Measurements from ENCODE around the gene KLK13.

The KLK13 gene

GRCh38 chr19:51091895-51092873 lies 27.3 kb upstream of the KLK13 start:
- ATAC-seq: no peak

- ATAC-seq: no peak
These were observed 26.2 kb upstream of the KLK13 start for GRCh38 chr19:51091126-51091525.

DNA sequence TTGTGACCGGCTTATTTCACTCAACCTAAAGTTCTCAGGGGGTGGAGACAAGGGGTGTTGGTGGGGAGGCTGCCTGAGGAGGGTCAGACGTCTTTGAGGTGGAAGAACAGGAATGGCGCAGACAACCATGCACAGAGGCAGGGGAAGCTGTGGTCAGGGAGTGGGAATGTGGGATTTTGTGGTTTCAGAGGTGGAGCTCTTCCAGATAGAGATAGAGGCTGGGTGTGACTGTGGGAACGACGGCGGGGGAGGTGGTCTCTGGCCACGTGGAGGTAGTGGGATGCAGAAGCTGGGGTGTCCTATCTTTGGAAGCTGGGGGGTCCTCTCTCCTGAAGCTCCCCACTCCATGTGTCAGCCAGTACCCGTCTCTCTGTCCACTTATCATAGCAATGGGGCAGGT lies 25.6 kb upstream of the KLK13 start:
- no peak for ATAC-seq

DNA sequence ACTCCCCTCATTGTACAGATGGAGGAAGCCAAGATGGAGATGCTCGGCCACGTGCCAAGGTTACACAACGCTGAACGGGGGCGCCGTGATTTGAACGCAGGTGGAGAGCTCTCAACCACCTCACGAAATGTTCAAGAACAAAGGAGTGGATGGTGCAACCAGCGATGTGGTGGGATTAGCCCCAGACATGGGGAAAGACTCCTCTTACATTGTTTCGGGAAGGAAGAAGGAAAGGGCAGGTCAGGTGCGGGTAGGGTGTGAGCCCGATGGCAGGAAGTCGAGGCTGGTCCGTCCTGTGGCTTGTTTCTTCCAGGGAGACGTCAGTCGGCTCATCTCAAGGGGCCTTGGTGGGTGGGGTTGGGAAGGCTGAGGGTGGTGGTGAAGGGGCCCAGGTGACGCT lies 24.9 kb upstream of the KLK13 start:
- no peak for ATAC-seq

DNA sequence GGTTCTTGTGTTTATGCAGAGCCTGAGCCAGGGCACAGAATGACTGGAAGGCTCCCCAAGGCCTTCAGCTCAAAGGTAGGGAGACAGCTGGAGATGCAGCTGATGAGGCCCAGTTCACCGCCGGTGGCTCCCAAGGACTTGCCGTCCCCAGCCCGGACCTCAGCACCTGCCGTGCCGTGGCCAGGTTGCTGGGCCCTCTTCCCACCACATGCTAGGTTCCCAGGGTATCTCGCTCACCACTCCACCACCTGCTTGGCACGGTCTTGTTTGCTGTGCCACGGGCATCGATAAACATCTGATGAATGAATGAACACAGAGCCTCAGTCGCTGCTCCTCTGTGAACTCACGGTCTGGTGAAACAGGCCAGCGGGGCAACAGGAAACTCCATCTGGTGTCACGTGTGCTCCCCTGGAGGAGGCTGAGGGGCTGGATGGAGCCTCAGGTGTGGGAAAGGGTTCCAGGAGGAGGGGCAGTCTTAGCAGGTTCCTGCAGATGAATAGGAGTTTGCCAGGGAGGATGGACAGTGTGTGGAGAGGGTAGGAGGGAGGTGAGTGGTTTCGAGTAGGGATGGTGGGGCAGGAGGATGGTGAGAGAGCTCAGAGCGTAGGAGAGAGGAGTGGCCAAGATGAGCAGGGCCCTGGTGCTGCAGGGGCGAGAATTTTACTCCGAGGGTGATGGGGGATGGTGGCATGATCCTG lies 21.4 kb upstream of the KLK13 start:
- ATAC-seq: no peak

DNA sequence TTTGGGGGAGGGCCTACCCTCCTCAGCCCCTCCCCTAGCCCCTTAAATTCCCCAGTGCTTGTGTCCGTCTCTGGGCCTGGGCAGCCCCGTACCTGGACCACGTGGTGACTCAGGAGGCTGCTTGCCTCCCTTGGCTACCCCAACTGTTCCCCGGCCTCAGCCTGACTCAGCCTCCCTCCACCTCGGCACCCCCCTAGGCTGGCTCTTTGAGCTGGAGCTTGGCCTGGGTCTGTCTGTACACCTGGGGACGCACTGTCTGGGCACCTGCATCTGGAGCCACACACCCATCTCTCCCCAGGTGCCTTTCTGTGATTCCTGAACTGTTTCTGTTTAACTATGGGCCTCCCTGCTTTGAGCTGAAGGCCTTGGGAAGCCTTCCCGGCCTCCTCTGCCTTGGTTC lies 19.6 kb upstream of the KLK13 start:
- no peak for ATAC-seq

DNA sequence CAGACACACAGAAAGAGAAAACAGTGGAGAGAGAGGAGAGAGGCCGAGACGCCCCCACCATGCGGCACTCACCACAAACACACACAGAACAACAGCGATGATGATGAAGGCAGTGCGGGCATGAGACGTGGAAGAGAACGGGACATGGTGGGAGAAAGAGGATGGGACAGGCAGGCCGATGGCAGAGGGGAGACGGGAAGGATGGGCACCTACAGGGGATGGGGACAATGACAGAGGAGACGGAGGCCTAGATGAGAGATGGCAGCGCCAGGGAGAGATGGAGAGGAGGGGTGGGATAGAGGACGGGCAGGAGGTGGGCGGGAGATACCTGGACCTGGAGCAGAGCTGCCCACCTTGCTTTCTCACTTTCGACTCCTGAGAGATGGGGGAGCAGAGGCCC lies 18.9 kb upstream of the KLK13 start:
- no peak for ATAC-seq

DNA sequence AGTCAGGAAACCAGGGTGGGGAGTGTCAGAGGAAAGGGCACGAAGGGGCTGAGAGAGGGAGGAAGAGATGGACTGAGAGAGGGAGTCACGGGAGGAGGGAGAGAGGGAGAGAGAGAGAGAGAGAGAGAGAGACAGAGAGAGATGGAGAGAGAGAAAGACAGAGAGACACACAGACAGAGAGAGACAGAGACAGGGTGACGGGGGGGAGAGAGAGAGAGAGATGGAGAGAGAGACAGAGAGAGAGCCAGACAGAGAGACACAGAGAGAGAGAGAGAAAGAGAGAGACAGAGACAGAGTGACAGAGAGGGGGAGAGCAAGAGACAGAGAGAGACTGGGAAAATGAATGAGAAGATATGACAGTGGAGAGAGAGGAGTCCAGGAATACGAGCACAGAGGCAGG lies 18.3 kb upstream of the KLK13 start:
- ATAC-seq: no peak

- no peak for ATAC-seq
These were observed 17.7 kb upstream of the KLK13 start, which contains the start of gene KLK14 for GRCh38 chr19:51082611-51083010. Gene KLK14 (minus strand): TSS chr19:51082887. CDS start chr19:51082614, 273 bp downstream.

DNA sequence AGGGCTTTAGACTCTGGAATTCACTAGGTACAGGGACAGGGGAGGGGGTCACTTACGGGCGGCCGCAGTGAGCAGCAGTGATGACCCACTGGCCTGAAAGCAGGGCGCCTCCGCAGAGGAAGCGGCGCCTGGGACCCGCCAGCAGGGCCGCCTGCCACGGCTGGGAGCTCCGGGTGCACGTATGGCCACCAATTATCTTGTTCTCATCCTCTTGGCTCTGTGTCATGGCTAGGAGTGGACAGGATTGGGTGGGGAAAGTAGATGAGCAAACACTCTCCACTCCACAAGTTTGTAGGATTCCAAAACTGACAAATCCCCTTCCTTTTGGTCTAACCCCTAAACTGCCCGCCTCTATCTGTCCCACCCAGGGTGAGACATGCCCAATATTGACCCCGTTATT lies 16.6 kb upstream of the KLK13 start:
- no peak for ATAC-seq

- no peak for ATAC-seq
These were observed 14.7 kb upstream of the KLK13 start for GRCh38 chr19:51079481-51080110.

GRCh38 chr19:51078731-51079130 lies 13.8 kb upstream of the KLK13 start:
- no peak for ATAC-seq

DNA sequence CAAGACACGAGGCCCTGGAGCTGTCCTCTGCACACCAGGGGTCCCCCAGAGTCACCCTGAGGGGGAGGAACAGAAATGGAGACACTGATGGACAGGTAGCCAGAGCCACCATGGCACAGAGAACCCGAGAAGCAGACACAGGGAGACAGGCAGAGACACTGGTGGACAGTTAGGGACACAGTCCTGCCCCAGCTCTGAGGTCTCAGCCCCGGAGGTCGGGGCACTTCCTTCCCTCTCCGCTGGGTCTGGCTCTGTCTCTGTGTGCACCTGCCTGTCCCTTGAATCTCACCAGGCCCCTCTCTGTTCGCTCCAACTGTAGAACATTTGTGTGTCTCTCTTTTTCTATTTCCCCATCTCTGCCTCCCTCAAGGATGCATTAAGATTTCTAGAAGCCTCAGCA lies 13.2 kb upstream of the KLK13 start:
- no peak for ATAC-seq

- no peak for ATAC-seq
These were observed 11.8 kb upstream of the KLK13 start for GRCh38 chr19:51076631-51077213.

DNA sequence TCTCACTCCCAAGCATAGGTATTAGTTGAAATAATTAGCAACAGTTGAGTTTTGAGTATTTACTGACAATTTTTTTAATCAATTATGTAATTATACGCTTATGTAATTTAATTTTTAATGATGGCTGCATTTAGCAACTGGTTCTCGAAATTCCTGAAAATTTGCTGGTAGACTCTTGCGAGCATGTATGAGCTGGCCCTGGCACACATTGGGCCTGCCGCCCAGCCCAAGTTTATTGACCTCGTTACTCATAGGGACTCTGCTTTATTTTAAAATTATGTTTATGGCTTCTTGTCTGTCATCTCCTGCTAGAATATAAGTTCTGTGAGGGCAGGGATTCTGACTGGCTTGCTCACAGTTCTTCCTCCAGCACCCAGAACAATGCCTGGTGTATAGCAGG lies 11.1 kb upstream of the KLK13 start:
- no peak for ATAC-seq

DNA sequence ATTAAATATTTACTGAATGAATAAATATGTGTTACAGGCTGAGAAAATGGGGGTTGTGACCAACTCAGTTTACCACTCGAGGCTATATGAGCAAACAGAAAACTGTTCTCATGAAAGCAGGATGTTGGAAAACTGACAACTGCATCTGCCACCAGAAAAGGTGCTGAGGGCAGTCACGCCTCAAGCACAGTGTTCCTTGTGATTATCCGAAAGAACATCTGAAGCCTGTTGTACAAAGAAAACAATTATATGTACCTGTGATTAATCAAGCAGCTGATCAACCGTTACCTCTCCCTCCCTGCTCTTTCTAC lies 6.2 kb upstream of the KLK13 start:
- ATAC-seq: no peak

DNA sequence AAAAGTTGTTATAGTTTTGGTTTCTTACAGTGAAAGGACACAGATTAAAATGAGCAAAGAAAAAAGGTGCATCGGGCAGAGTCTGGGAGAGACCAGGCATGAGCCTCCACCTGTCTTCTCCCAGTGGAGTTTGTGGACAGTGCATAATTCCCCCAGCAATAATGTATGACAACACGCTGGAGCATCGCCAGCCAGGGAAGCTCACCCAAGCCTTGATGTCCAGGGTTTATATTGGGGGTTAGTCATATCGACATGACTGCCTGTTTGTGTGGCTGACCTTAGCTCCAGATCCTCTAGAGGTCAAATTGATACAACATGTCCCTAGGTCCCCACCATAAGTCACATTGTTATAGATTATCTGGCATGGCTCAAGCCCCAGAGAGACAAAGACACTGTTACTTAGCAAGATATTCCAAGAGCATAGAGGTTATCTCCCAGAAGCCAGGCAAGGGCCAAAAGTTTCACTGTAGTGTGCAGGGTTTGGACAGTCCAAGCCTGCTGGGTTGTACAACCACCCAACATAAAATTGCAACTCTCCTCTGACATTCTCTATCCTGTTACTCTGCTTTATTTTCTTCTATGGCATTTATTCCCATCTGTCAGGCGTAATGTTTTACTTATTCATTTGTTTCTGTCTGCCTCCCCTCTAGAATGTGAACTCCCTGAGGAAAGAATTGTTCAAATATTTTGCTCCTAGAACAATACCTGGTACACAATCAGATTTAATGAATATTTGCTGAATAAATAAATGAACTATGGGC lies 5.6 kb upstream of the KLK13 start:
- no peak for ATAC-seq

- ATAC-seq: no peak
These were observed 1.7 kb upstream of the KLK13 start for GRCh38 chr19:51066393-51067186.

DNA sequence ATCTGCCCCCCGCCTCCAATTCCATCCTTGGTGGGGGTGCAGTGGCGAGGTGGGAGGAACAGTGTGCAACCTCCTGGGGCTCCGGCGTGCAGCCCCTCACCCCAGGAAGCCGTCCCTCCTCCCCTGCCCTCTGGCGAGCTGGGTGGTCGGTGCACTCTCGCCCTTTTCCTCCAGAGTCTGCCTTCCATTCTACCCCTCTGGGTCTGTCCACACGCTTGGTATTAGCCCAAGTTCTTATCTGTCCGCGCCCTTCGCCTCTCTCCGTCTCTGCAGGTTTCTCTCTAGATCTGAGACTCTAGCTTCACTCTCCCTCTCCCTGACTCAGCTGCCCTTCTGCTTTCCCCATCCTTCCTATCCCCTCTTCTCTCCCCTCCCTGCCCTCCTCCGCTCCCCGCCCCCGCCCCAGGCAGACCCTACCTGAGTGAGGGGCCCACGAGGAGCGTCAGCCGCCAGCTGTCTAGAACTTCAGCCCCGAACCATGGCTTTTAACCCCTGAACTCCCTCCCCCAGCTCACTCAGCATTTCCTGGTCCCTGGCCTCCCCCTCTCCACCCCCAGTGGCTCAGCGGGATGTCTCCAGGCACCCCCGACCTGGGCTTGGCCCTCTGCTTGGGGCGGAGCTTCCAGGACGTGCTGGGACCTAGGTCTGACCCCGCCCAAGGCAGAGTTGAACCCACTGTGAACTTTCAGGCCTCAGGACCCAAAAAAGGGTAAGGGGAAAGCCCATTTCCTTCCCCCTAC lies 499 bp upstream of the KLK13 start:
- no peak for ATAC-seq

GRCh38 chr19:51063664-51064063 lies 1.2 kb downstream of the KLK13 start:
- no peak for ATAC-seq

- ATAC-seq: no peak
These were observed 3.9 kb downstream of the KLK13 start for GRCh38 chr19:51060973-51061372.

Measured in activated CD4-positive, CD25-positive, alpha-beta regulatory T cell treated with anti-CD3 and anti-CD28 coated beads, Interleukin-2, amount 50 U/mL, for 24 hours (primary cell).